Endodermal cell (in vitro differentiated cells): Measurements from ENCODE around the gene CAMSAP3. TPM values are rescaled to one million over a fixed set of nuclear protein-coding genes. Genes with fewer than 3 reads are reported as not detected.

Experiments used
- DNase-seq: peaks from one replicate; pipeline ENCODE4 v3.0.0-alpha.2; 2017
- H3K27ac ChIP-seq: 2 replicates; pipeline ENCODE4 v1.5.1; 2013; ENCODE audit warnings: mild to moderate bottlenecking, low read depth, low read length, moderate library complexity
- H3K27me3 ChIP-seq: 2 replicates; pipeline ENCODE4 v1.6.1; 2013; ENCODE audit warnings: mild to moderate bottlenecking, low read length, moderate library complexity; ENCODE audit not compliant: insufficient read depth, control insufficient read depth, poor library complexity, severe bottlenecking
- H3K36me3 ChIP-seq: 2 replicates; pipeline ENCODE4 v1.7.0; 2013; ENCODE audit warnings: mild to moderate bottlenecking, low read length, moderate library complexity; ENCODE audit not compliant: control insufficient read depth, insufficient read depth
- H3K4me1 ChIP-seq: one replicate; pipeline ENCODE4 v1.7.0; 2013; ENCODE audit warnings: low read length; ENCODE audit not compliant: control insufficient read depth, insufficient read depth
- H3K4me3 ChIP-seq: 2 replicates; pipeline ENCODE4 v1.5.1; 2013; ENCODE audit warnings: mild to moderate bottlenecking, low read length, moderate library complexity
- H3K9ac ChIP-seq: 2 replicates; pipeline ENCODE4 v1.6.1; 2013; ENCODE audit warnings: mild to moderate bottlenecking, low read length, moderate library complexity; ENCODE audit not compliant: poor library complexity, severe bottlenecking; ENCODE audit errors: extremely low read depth
- H3K9me3 ChIP-seq: 2 replicates; pipeline ENCODE4 v1.6.1; 2013; ENCODE audit warnings: mild to moderate bottlenecking, low read length, moderate library complexity; ENCODE audit not compliant: control insufficient read depth
- H3K27ac Mint-ChIP-seq: 2 replicates; pipeline ENCODE4 v1.8.0; 2020; ENCODE audit warnings: mixed read lengths
- H3K27me3 Mint-ChIP-seq: 2 replicates; pipeline ENCODE4 v1.8.0; 2021; ENCODE audit warnings: mild to moderate bottlenecking, mixed read lengths; ENCODE audit not compliant: insufficient read depth
- H3K36me3 Mint-ChIP-seq: 2 replicates; pipeline ENCODE4 v1.8.0; 2020; ENCODE audit warnings: low read depth, mixed read lengths
- H3K4me1 Mint-ChIP-seq: 2 replicates; pipeline ENCODE4 v1.8.0; 2020; ENCODE audit warnings: mixed read lengths
- H3K4me3 Mint-ChIP-seq: 2 replicates; pipeline ENCODE4 v1.8.0; 2020; ENCODE audit warnings: mild to moderate bottlenecking, moderate library complexity, mixed read lengths
- H3K9me3 Mint-ChIP-seq: 2 replicates; pipeline ENCODE4 v1.8.0; 2020; ENCODE audit warnings: mild to moderate bottlenecking, mixed read lengths
- WGBS, 2 experiments: methylation state at CpG; one replicate each; pipeline versions ENCODE4 v1.1.5 to v1.1.7; 2013; ENCODE audit warnings: missing lambda C conversion rate in 2 of 2, mixed read lengths in 1 of 2; ENCODE audit not compliant: insufficient coverage in 1 of 2, insufficient read length in 1 of 2; 5-methylcytosine and 5-hydroxymethylcytosine counted together
- total RNA-seq, 2 donors: library from RNA; stranded (reverse); fragmentation: NEBNext Ultra II Directional in 1 of 2; extraction: Animal tissue kit (Norgen Biotek cat#: 25700) in 1 of 2; gene quantifications; 2 replicates in 1 of 2; 3 replicates in 1 of 2; pipeline ENCODE4 v1.2.1, GENCODE V29; 2021
- TF ChIP-seq, protein P1 (sequence below): fragments of 200-600 bp; sonication (generic); conservative IDR thresholded peaks from 2 replicates; pipeline ENCODE4 v1.5.0; 2021; ENCODE audit warnings: antibody characterized with exemption, mild to moderate bottlenecking

The CAMSAP3 gene
- total RNA-seq, 2 donors from 2014 or later = 65.5 to 76.8 TPM

DNA sequence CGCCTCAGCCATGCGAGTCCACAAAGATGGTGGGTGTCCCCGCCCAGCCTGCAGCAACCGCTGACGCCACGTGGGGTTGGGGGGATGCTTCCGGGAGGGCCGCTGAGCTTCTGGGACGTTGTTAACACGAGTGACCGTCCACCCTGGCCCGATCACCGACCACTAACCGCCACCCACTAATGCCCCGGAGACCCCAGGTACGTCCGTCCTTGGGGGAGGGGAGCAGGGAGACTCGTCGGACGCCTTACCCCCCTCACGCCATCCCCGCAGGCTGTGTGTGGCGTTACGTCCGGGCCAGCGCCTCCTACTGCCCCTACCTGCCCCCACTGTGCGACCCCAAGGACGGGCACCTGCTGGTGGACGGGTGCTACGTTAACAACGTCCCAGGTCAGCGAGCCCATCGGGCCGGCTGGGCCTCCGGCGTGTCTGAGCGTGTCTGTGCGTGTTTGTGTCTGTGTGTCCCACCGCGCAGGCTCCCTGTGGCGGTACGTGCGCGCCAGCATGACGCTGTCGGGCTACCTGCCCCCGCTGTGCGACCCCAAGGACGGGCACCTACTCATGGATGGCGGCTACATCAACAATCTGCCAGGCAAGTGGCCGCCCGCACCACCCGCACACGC is 38.9 kb upstream of the CAMSAP3 start:
- Mint-ChIP-seq H3K27ac (no peak overlapping the region), H3K4me1 (no peaks in the 10 kb centered on the region), H3K36me3 (peaks cover 47% of the 10 kb centered on the region), H3K4me3 (no peak overlapping the region), H3K9me3 (no peaks in the 10 kb centered on the region), H3K27me3 (no peaks in the 10 kb centered on the region)
- no peak for DNase-seq
- Histone ChIP-seq H3K9me3 (no peaks in the 10 kb centered on the region), H3K4me3 (no peak overlapping the region), H3K27ac (no peak overlapping the region), H3K9ac (no peak overlapping the region), H3K27me3 (no peaks in the 10 kb centered on the region), H3K4me1 (no peaks in the 10 kb centered on the region), H3K36me3 (peaks cover 41% of the 10 kb centered on the region)
- TF ChIP-seq, protein P1, sequence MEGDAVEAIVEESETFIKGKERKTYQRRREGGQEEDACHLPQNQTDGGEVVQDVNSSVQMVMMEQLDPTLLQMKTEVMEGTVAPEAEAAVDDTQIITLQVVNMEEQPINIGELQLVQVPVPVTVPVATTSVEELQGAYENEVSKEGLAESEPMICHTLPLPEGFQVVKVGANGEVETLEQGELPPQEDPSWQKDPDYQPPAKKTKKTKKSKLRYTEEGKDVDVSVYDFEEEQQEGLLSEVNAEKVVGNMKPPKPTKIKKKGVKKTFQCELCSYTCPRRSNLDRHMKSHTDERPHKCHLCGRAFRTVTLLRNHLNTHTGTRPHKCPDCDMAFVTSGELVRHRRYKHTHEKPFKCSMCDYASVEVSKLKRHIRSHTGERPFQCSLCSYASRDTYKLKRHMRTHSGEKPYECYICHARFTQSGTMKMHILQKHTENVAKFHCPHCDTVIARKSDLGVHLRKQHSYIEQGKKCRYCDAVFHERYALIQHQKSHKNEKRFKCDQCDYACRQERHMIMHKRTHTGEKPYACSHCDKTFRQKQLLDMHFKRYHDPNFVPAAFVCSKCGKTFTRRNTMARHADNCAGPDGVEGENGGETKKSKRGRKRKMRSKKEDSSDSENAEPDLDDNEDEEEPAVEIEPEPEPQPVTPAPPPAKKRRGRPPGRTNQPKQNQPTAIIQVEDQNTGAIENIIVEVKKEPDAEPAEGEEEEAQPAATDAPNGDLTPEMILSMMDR = no peak
- WGBS, 2 experiments = 96 to 98% methylated on average over 48 to 54 of the region's 54 CpGs

DNA sequence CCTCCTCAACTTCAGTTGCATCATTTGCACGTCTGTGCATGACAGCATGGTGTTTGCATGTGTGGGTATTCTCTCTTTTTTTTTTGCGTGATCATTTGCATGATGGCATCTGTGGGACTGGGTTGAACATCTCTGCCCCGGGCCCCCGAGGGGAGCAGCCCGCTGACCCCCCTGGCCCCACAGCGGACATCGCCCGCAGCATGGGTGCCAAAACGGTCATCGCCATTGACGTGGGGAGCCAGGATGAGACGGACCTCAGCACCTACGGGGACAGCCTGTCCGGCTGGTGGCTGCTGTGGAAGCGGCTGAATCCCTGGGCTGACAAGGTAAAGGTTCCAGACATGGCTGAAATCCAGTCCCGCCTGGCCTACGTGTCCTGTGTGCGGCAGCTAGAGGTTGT is 37.0 kb upstream of the CAMSAP3 start:
- H3K4me3 ChIP-seq = no peak overlapping the region
- no peak overlapping the region for H3K27ac ChIP-seq
- H3K4me1 ChIP-seq = no peaks in the 10 kb centered on the region
- Mint-ChIP-seq H3K4me1 (no peaks in the 10 kb centered on the region), H3K9me3 (no peaks in the 10 kb centered on the region), H3K27me3 (no peaks in the 10 kb centered on the region), H3K27ac (no peak overlapping the region), H3K4me3 (no peak overlapping the region), H3K36me3 (peaks cover 45% of the 10 kb centered on the region)
- peaks cover 37% of the 10 kb centered on the region for H3K36me3 ChIP-seq
- DNase-seq = no peak
- TF ChIP-seq, protein P1 = no peak
- H3K27me3 ChIP-seq = no peaks in the 10 kb centered on the region
- WGBS, 2 experiments = 96 to 98% methylated on average over 16 to 18 of the region's 18 CpGs
- H3K9me3 ChIP-seq = no peaks in the 10 kb centered on the region
- no peak overlapping the region for H3K9ac ChIP-seq

DNA sequence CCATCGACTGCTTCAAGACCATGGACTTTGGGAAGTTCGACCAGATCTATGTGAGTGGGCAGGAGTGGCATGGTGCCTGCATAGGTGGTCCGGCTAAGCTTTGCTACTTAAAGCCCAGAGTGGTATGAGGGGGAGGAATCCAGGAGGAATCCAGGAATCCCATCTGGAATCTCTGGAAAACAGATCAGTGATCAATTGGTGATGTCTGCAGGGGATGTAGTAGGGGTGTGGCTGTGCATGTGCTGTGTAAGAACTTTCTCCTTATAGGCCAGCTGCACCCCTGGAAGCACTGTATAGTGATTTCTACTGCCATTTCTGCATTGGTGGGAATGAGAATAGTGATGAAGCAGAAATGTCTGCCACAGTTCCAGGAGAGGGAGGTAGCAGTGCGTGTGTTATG is 36.6 kb upstream of the CAMSAP3 start:
- Mint-ChIP-seq H3K9me3 (no peaks in the 10 kb centered on the region), H3K4me3 (no peak overlapping the region), H3K4me1 (no peaks in the 10 kb centered on the region), H3K27me3 (no peaks in the 10 kb centered on the region), H3K27ac (no peak overlapping the region), H3K36me3 (peaks cover 44% of the 10 kb centered on the region)
- Histone ChIP-seq H3K36me3 (peaks cover 37% of the 10 kb centered on the region), H3K9ac (no peak overlapping the region), H3K27me3 (no peaks in the 10 kb centered on the region), H3K4me3 (no peak overlapping the region), H3K9me3 (no peaks in the 10 kb centered on the region), H3K4me1 (no peaks in the 10 kb centered on the region), H3K27ac (no peak overlapping the region)
- DNase-seq = no peak
- 59 to 86% methylated on average over 3 to 4 of the region's 4 CpGs for WGBS, 2 experiments
- TF ChIP-seq, protein P1 = no peak
